Measurements from ENCODE around the gene F2.

F2 gene

DNA sequence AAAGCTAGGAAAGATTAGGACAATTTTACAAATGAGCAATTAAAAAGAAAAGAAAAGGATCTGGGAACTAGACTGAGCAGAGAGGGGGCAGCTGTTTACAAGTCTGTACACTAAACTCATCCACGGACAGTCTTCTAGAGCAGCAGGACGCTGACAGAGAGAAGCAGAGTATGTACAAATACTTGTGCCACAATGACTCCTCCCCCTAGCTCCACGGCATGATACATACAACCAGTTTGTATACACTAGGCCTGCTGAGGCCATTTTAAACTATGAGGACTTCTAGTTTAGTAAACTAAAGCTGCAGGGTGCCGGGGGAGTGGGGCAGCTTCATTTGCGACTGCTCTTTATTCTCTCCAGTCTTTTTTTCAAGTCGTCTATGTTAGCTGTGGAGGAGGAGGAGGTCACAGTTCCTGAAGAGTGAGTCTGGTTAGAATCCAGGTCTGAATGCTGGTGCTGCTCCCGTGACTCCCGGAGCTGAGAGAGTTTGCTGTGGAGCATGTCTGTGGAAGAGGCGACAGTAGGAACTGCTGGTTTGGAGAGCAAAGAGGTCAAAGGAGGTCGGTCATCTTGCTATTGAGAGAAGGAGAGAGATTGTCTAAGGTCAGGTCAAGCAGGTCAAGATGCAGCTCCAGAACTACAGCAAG lies 24.8 kb downstream of the F2 start:
- no peak for DNase-seq

DNA sequence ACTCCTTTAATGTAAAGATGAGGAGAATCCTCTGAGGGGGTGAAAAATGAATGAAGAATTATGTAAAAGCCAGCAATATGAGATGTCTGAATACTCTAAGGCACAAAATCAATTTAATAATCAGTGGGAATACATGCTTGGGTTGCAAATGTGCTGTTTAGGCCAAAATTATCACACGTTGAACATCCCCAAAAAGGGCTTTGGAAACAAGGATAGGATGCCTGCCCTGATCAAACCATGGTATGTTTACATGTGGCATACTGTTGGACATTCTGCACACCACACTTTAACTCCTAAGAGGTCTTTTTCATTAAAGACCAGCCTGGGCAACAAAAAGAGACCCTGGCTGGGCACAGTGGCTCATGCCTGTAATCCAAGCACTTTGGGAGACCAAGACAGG lies 26.3 kb downstream of the F2 start:
- no peak for DNase-seq

DNA sequence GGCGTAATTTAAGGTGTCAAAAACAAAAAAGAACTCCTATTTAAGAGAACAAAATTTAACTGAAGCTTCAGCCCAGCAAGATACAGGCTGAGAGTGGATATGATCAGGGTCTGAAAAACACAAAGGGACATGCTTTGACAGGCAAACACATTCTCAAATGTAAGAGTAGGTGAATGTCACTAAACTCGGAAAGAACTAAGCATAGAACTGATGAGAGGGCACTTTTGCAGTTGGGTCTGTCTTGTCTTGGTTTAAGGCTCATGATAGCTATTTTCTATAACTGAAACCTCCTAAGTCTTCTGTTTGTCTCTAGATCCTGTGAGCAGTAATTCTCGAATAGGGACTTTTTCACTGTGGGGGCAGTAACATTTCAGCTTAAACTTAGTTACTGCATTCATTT lies 27.0 kb downstream of the F2 start:
- DNase-seq, result no peak

DNA sequence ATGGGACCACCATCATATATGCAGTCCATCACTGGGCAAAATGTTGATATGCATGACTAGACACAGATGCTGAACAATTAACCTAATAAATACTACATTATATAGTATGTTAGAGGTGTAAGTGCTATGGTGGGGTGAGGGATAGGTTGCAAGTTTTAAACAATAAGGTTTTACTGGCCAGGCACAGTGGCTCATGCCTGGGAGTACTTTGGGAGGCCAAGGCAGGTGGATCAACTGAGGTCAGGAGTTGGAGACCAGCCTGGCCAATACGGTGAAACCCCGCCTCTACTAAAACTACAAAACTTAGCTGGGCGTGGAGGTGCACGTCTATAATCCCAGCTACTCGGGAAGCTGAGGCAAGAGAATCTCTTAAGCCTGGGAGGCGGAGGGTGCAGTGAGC lies 28.1 kb downstream of the F2 start:
- DNase-seq, result no peak

DNA sequence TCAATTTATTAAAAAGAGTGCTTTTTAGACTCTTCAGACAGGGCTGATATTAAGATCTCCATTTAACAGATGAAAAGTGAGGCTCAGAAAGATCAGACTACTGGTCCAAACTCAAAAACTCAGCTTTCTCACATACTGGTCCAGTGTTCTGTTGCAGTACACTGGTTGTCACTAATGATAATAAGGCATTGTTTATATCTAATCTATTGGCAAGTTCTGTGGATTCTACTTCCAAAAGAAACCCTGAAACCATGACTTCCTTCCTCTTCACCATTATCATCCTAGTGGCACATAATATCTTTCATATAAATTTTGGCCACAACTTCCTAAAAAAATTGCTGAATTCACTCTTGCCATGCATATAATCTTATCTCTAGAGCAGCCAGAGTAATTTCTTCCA lies 36.9 kb downstream of the F2 start:
- DNase-seq, result no peak

DNA sequence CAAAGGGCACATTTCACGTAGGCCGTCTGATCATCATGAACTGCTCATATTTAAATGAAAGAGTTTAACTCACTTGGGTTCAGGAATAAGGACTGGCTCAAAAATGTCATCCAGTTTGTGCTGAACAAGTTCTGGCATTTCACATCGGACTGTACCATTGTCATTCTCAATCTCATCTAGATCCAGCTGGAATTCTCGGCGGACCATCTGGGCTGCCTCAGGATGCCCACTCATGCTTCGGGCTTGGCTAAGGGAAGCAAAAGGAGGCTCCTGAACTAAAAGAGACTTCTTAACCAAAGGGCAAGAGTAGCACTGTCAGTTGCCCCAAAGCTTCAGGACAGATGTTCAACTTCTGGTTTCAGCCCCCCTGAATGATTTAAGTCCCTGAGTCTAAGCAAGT lies 40.2 kb downstream of the F2 start:
- DNase-seq, result no peak

DNA sequence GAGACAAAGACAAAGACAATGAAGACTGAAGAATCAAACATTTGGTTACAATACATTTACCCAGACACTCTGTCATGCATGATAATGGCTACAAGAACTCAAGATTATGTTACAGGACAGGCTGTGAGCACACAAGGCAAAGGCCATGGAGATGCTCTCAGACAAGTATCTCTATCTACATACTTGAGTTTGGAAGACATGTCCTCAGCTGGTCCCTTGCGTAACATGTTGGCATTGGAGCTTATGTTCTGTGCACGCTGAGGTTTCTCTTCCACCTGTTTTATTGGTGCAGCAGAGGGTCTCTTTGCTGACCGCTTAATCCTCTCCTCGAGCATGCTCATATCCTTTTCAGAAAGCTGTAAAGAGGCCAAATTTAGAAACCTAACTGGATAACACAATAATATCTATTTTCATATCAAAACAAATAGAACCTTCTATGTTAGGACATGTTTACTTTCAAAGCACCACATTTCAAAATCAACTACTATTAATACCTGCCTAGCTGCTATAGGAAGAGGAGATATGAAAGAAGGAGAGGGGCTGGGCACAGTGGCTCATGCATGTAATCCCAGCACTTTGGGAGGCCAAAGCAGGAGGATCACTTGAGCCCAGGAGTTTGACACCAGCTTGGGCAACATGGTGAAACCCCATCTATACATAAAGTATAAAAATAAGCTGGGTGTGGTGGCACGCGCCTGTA lies 41.6 kb downstream of the F2 start:
- no peak for DNase-seq

DNA sequence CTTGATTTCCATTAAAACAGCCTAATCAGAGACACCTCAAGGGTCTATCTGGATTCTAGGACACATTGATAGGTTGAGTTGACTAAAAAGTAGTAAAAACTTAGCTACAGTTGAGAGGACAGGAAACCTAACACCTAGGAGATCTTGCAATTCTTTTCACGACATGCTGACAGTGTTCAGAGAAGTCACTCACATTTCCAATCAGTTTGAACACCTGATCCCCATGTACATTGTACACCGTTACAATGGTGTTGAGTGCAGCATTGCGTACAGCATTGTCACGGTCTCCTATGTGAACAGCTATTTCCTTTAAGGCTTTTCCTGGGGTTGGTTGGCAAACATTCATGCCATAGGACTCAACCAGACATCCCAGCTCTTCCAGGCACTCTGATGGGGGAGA lies 42.8 kb downstream of the F2 start:
- DNase-seq, result no peak

DNA sequence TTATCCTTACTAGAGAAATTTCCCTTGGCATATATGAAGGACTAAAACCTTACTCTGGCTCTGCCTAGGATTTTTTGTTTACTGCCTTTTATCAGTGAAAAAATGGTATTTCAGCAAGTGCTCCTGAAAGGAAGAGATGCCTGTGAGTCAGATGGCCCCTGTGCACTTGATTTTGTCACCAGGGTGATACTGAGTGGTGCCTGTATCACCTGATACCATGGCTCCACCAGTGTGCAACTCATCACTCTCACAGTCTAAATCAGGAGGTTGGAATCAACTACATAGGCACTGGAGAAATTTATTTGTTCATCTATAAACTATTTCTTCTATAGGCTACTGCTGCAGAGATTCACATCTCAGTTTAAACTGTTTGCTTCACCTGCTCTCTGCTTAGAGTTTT lies 43.2 kb downstream of the F2 start:
- no peak for DNase-seq

DNA sequence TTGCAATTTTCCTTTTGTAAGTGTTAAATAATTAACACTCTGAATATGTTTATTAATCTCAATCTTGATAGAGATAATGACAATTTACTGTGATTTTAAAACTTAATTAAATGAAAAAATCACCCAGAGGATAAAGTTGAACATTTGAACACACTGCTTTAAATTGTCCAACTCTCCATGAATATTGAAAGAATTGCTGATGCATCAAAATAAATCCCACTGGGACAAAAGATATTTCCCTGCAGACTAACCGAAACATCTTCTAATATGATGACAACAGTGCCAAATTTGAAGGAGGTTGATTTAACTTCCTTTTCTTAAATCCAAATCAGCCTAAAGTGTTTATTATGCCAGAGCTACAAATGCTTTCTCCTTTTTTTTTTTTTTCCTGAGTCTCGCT lies 47.6 kb downstream of the F2 start:
- no peak for DNase-seq

DNA sequence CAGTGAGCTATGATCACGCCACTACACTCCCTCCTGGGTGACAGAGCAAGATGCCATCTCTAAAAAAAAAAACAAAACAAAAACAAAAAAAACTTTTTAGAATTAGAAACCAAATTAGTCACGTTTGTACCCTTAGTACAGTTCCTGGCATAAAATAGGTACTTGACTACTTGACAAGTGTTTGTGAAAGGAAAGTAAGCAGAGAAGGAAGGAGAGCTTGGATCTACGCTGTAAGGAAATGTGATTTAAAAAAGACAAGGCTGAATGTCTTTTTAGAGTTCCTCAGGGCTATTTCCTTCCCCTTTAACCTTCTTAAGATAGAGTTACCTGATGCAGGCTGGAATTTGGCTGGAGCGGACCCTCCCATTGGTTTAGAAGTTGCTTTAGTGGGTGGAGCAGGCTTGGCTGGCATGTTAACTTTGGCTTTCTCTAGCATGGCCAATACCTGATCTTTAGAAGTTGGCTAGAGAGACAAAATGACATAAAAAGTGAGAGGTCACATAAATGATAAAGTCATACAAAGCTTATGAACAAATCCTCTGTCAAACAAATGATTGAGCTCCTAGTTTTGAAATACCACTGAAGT lies 50.7 kb downstream of the F2 start:
- no peak for DNase-seq

DNA sequence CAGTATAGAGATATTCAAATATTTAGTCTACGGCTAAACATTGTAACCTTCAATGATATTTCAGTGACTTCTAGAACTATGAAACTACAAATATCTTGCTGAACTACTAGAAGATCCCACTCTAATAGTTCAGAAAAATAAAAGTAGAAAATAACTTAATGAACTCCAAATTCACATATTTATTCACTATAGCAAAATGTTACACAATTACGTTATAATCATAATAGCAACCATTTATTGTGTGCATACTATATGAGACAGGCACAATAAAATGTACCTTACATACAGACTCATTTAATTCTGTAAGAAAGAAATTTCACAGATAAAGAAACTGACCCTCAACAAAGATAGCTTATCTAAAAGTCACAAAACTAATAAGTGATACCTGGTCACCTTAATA lies 57.9 kb downstream of the F2 start:
- no peak for DNase-seq

DNA sequence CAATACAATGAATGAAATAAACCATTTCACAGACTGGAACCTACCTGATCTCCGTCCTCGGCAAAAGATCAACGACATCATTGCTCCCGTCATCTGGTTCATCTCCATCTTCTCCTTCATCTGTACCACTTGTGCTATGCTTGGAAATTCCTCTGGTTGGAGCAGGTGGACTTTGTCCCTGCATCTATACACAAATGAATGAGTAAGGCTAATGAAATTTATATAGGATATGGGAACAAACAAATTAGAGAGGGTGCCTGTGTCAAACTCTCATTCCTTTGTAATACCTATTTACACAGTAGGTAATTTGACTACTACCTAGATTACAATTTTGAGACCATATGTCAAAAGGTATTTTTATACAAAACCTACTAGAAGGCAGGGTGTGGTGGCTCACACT lies 59.4 kb downstream of the F2 start:
- DNase-seq, result no peak

All from CD4-positive, alpha-beta T cell treated with Interferon gamma for 1 hour (primary cell).